GM23338 (cell line): ENCODE data around the gene TTLL5. TPM values are rescaled to one million over a fixed set of nuclear protein-coding genes. Genes with fewer than 3 reads are reported as not detected.

Experiments used
- ATAC-seq: fragments of 200-7000 bp; cut with Tn5 transposase; 3 replicates; pipeline ENCODE4 v1.9.1; 2020
- DNase-seq: peaks from one replicate; pipeline ENCODE4 v3.0.0-alpha.2; 2015; ENCODE audit warnings: low spot score
- H2AFZ ChIP-seq: fragments of 200-600 bp; sonication (generic); 2 replicates; pipeline ENCODE4 v1.8.0; 2016; ENCODE audit warnings: antibody characterized with exemption, mild to moderate bottlenecking, moderate library complexity
- H3F3A ChIP-seq: fragments of 200-600 bp; sonication (generic); replicated peaks from 2 replicates; pipeline ENCODE4 v1.8.0; 2017; ENCODE audit warnings: antibody characterized with exemption, mixed run types, low read depth
- H3K27ac ChIP-seq: fragments of 200-600 bp; sonication (generic); 2 replicates; pipeline ENCODE4 v1.6.1; 2016; ENCODE audit warnings: low read depth
- H3K27me3 ChIP-seq: fragments of 200-600 bp; sonication (generic); 2 replicates; pipeline ENCODE4 v1.8.0; 2016; ENCODE audit warnings: mild to moderate bottlenecking, mixed run types, moderate library complexity; ENCODE audit not compliant: insufficient read depth
- H3K36me3 ChIP-seq: fragments of 200-600 bp; sonication (generic); 2 replicates; pipeline ENCODE4 v1.8.0; 2016; ENCODE audit warnings: mild to moderate bottlenecking; ENCODE audit not compliant: insufficient read depth
- H3K4me1 ChIP-seq: fragments of 200-600 bp; sonication (generic); 2 replicates; pipeline ENCODE4 v1.8.0; 2016; ENCODE audit warnings: mild to moderate bottlenecking, moderate library complexity; ENCODE audit not compliant: insufficient read depth
- H3K4me2 ChIP-seq: fragments of 200-600 bp; sonication (generic); 2 replicates; pipeline ENCODE4 v1.7.1; 2017; ENCODE audit warnings: mixed run types
- H3K4me3 ChIP-seq: fragments of 200-600 bp; sonication (generic); 2 replicates; pipeline ENCODE4 v1.6.1; 2016; ENCODE audit warnings: mixed run types
- H3K79me2 ChIP-seq: fragments of 200-600 bp; sonication (generic); replicated peaks from 2 replicates; pipeline ENCODE4 v1.8.0; 2017; ENCODE audit warnings: mild to moderate bottlenecking; ENCODE audit not compliant: insufficient read depth
- H3K9me2 ChIP-seq: fragments of 200-600 bp; sonication (generic); 2 replicates; pipeline ENCODE4 v1.8.0; 2017; ENCODE audit not compliant: insufficient read depth
- H4K20me1 ChIP-seq: fragments of 200-600 bp; sonication (generic); replicated peaks from 2 replicates; pipeline ENCODE4 v1.8.0; 2017; ENCODE audit warnings: mild to moderate bottlenecking; ENCODE audit not compliant: insufficient read depth
- H3K27ac Mint-ChIP-seq: 2 replicates; pipeline ENCODE4 v1.8.0; 2020; ENCODE audit warnings: inconsistent platforms, mild to moderate bottlenecking, moderate library complexity, mixed read lengths
- H3K27me3 Mint-ChIP-seq: 3 replicates; pipeline ENCODE4 v1.8.0; 2022; ENCODE audit warnings: low read depth, mild to moderate bottlenecking, moderate library complexity, mixed read lengths, inconsistent platforms; ENCODE audit not compliant: insufficient read depth, poor library complexity
- H3K36me3 Mint-ChIP-seq: 3 replicates; pipeline ENCODE4 v1.8.0; 2021; ENCODE audit warnings: low read depth, mild to moderate bottlenecking, inconsistent platforms, moderate library complexity, mixed read lengths
- H3K4me1 Mint-ChIP-seq: 3 replicates; pipeline ENCODE4 v1.8.0; 2020; ENCODE audit warnings: mild to moderate bottlenecking, inconsistent platforms, mixed read lengths
- H3K4me3 Mint-ChIP-seq: 3 replicates; pipeline ENCODE4 v1.8.0; 2021; ENCODE audit warnings: moderate library complexity, mild to moderate bottlenecking, inconsistent platforms, mixed read lengths
- H3K9me3 Mint-ChIP-seq: 3 replicates; pipeline ENCODE4 v1.8.0; 2020; ENCODE audit warnings: moderate library complexity, mild to moderate bottlenecking, inconsistent platforms, mixed read lengths
- CREB1 ChIP-seq: fragments of 250-450 bp; sonication (Bioruptor Pico); IDR thresholded peaks from 2 replicates; pipeline ENCODE4 v1.5.0; 2020; ENCODE audit warnings: low read depth, mild to moderate bottlenecking, moderate library complexity
- CTCF ChIP-seq, 2 experiments: fragments of 200-600 bp in 1 of 2; sonication (generic) in 1 of 2; conservative IDR thresholded peaks; 2 replicates each; pipeline versions ENCODE4 v1.5.1 to v1.6.1; 2016 to 2017; ENCODE audit warnings: antibody characterized with exemption in 2 of 2, low read depth in 2 of 2, mild to moderate bottlenecking in 2 of 2, moderate library complexity in 1 of 2
- ETS1 ChIP-seq: IDR thresholded peaks from 2 replicates; pipeline ENCODE4 v1.6.1; 2016; ENCODE audit warnings: antibody characterized with exemption
- EZH2 ChIP-seq: fragments of 200-600 bp; sonication (generic); IDR thresholded peaks from one replicate; pipeline ENCODE4 v1.8.0; 2017; ENCODE audit warnings: antibody characterized with exemption, mild to moderate bottlenecking, low read depth; ENCODE audit not compliant: unreplicated experiment
- EZH2phosphoT487 ChIP-seq: fragments of 200-600 bp; sonication (generic); IDR thresholded peaks from one replicate; pipeline ENCODE4 v1.8.1; 2018; ENCODE audit warnings: antibody characterized with exemption; ENCODE audit not compliant: unreplicated experiment
- JUNB ChIP-seq: IDR thresholded peaks from one replicate; pipeline ENCODE4 v1.6.1; 2016; ENCODE audit warnings: antibody characterized with exemption; ENCODE audit not compliant: unreplicated experiment
- NANOG ChIP-seq: IDR thresholded peaks from 2 replicates; pipeline ENCODE4 v1.6.1; 2016; ENCODE audit warnings: antibody characterized with exemption, borderline replicate concordance
- POLR2AphosphoS5 ChIP-seq: IDR thresholded peaks from 2 replicates; pipeline ENCODE4 v1.6.1; 2016; ENCODE audit warnings: antibody characterized with exemption, low read depth
- REST ChIP-seq: IDR thresholded peaks from one replicate; pipeline ENCODE4 v1.6.1; 2018; ENCODE audit warnings: antibody characterized with exemption; ENCODE audit not compliant: unreplicated experiment
- STAT1 ChIP-seq: IDR thresholded peaks from one replicate; pipeline ENCODE4 v1.6.1; 2016; ENCODE audit warnings: antibody characterized with exemption; ENCODE audit not compliant: unreplicated experiment
- ZNF114 ChIP-seq: fragments of 250-450 bp; sonication (Bioruptor Pico); IDR thresholded peaks from 2 replicates; pipeline ENCODE4 v1.5.0; 2020; ENCODE audit warnings: mild to moderate bottlenecking, moderate library complexity
- ZNF331 ChIP-seq: fragments of 250-450 bp; sonication (Bioruptor Pico); IDR thresholded peaks from 2 replicates; pipeline ENCODE4 v1.5.0; 2020; ENCODE audit warnings: low read depth, mild to moderate bottlenecking, moderate library complexity
- ZNF462 ChIP-seq: fragments of 250-450 bp; sonication (Bioruptor Pico); IDR thresholded peaks from 2 replicates; pipeline ENCODE4 v1.5.0; 2020; ENCODE audit warnings: mild to moderate bottlenecking, moderate library complexity
- polyA plus RNA-seq: library from polyadenylated mRNA; unstranded; fragments of >200 nt; fragmentation: Nextera tagmentation; extraction: Ambion mirVana; gene quantifications from 2 replicates; pipeline ENCODE4 v1.2.1, GENCODE V29; 2016
- total RNA-seq: library from RNA; depleted of rRNA; stranded (reverse); fragments of >200 nt; shearing (Covaris generic); gene quantifications from 2 replicates; pipeline ENCODE4 v1.2.3, GENCODE V29; 2014

The TTLL5 gene
- total and polyA plus RNA-seq, 2 experiments from 2014 or later, result 33.5 to 35.4 TPM

GRCh38 chr14:75821831-75822521 lies 160.9 kb downstream of the TTLL5 start:
- H3K27me3 ChIP-seq, result no peaks in the 10 kb centered on the region
- peaks cover 9% of the 10 kb centered on the region for H3K36me3 ChIP-seq
- H3K27ac Mint-ChIP-seq, result 0 out of 2 replicates have a peak overlapping the region, but pooled peaks have one; percentile 53
- ATAC-seq (no peak), DNase-seq (no peak)
- no peaks in the 10 kb centered on the region for H3F3A ChIP-seq
- H3K4me1 Mint-ChIP-seq, result no peaks in the 10 kb centered on the region
- peaks cover 22% of the 10 kb centered on the region; the same call in 2 of the 3 replicates for H3K36me3 Mint-ChIP-seq
- H3K4me3 ChIP-seq, result no peak overlapping the region
- no peaks in the 10 kb centered on the region for H3K4me1 ChIP-seq
- no peaks in the 10 kb centered on the region for H3K79me2 ChIP-seq
- H3K4me2 ChIP-seq, result no peak overlapping the region
- no peaks in the 10 kb centered on the region for H4K20me1 ChIP-seq
- H3K27ac ChIP-seq, result no peak overlapping the region
- no peak overlapping the region for H3K4me3 Mint-ChIP-seq
- H3K9me3 Mint-ChIP-seq, result no peaks in the 10 kb centered on the region
- H3K9me2 ChIP-seq, result no peaks in the 10 kb centered on the region
- no peak overlapping the region for H2AFZ ChIP-seq
- no peak for TF ChIP-seq NANOG
- TF ChIP-seq REST, result no peak
- TF ChIP-seq EZH2phosphoT487, result no peak
- no peak for TF ChIP-seq ZNF462
- TF ChIP-seq CREB1 (CRISPR knock-in tag), result no peak
- TF ChIP-seq ETS1, result no peak
- TF ChIP-seq EZH2, result no peak
- TF ChIP-seq POLR2AphosphoS5, result no peak
- TF ChIP-seq CTCF (conservative IDR thresholded peaks at IDR 0.05; ENCODE audit: low read depth in 2 of 2), result no peak
- TF ChIP-seq STAT1, result no peak
- no peak for TF ChIP-seq ZNF331
- no peak for TF ChIP-seq ZNF114 (CRISPR knock-in tag)
- no peak for TF ChIP-seq JUNB
- H3K27me3 Mint-ChIP-seq, result peaks cover 3% of the 10 kb centered on the region
